GM06990 (cell line): ENCODE results near the gene SYNPO2.
A peak's percentile ranks its signal among the peaks of the same experiment; 100 is the strongest.

Source experiments
- DNase-seq: peaks from one replicate; pipeline ENCODE4 v3.0.0-alpha.2; 2011; ENCODE audit not compliant: insufficient read length; ENCODE audit errors: extremely low read depth
- H3K27me3 ChIP-seq: replicated peaks from 2 replicates; pipeline ENCODE4 v1.6.0; 2011; ENCODE audit warnings: low read length; ENCODE audit not compliant: control insufficient read depth, insufficient read depth
- H3K36me3 ChIP-seq: 2 replicates; pipeline ENCODE4 v1.5.1; 2011; ENCODE audit warnings: low read length; ENCODE audit not compliant: control insufficient read depth, insufficient read depth
- H3K4me3 ChIP-seq: replicated peaks from 2 replicates; pipeline ENCODE4 v1.5.1; 2011; ENCODE audit warnings: low read depth, mild to moderate bottlenecking, control low read depth, low read length
- CTCF ChIP-seq: IDR thresholded peaks from 2 replicates; pipeline ENCODE4 v1.5.1; 2011; ENCODE audit warnings: low read length, control low read depth, mild to moderate bottlenecking, inconsistent platforms; ENCODE audit not compliant: insufficient read depth, poor library complexity, severe bottlenecking

Gene SYNPO2

DNA sequence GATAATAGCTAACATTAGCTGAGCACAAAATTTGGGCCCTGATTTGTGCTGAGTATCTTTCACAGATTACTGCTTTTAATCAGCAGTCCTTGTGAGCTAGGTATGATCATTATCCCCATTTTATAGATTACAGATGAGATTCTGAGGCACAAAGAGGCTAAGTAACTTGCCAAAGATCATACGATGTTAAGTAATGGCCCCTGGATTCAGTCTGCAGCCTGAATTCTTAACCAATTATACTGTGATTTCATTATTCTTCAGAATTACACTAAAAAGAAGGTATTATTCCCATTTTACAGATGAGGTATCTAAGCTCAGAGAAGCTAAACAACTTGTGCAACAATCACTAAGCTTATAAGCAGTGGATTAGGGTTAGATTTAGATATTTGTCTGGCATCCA is 149.1 kb downstream of the SYNPO2 start:
- Histone ChIP-seq H3K4me3 (no peak overlapping the region), H3K27me3 (no peaks in the 10 kb centered on the region), H3K36me3 (no peaks in the 10 kb centered on the region)
- no peak for DNase-seq
- no peak for TF ChIP-seq CTCF

DNA sequence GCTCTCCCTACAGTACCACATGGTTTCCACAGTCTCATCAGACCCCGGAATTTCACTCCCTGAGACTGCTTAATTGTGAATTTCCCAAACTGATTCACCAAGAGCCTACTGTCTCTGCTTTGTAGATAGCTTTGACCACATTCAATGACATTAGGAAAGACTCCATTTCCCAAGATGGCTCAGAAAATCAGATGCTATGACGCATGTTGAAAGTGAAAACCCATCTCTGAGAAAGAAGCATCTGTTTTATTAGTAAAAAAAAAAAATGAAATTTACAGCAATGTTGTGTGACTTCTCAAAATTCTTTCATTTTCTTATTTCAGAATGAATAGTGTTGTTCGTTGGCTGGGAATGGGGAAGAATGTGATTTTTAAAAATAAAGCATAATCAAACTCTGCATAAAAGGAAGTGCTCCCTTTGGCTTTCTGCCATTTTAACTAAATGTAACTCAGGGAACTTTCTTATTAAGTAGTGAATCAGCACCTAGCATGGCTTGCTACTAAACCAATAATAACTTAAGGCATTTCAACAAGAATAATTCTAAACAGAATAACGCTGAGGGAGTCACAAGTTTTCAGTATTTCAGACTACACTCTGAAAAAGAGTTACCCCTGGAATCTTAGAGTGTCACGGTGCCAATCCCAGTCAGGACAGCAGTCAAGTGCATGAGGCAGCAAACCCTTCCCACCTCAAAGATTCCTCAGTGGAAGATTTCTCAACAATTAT is 149.6 kb downstream of the SYNPO2 start:
- H3K36me3 ChIP-seq = no peaks in the 10 kb centered on the region
- TF ChIP-seq CTCF = no peak

DNA sequence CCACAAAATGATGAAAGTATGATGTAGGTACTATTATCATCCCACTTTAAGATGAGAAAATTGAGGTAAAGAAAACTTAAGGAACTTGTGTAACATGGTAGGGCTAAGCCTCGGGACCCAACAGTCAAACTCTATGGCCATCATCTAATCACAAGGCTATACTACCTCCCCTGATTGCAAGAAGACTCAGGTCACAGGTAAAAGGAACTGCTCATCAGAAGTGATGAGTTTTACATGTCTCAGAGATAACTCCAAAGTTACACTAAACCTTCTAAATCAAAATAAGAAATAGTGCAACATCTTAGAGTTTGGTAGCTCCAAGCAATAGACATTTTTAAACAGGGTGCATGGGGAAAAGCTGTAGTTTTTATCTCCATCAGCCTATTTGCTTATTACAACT is 150.5 kb downstream of the SYNPO2 start:
- TF ChIP-seq CTCF = no peak
- H3K27me3 ChIP-seq = no peaks in the 10 kb centered on the region
- H3K36me3 ChIP-seq = no peaks in the 10 kb centered on the region
- no peak overlapping the region for H3K4me3 ChIP-seq
- DNase-seq = no peak

More for the DNA sequence above, 149.6 kb downstream of the SYNPO2 start:
- DNase-seq = peak; percentile 34
- no peak overlapping the region for H3K4me3 ChIP-seq
- H3K27me3 ChIP-seq = no peaks in the 10 kb centered on the region

GRCh38 chr4:119039779-119040178 is 151.1 kb downstream of the SYNPO2 start:
- DNase-seq = no peak
- Histone ChIP-seq H3K36me3 (no peaks in the 10 kb centered on the region), H3K4me3 (no peak overlapping the region), H3K27me3 (no peaks in the 10 kb centered on the region)
- TF ChIP-seq CTCF = peak; percentile 15

DNA sequence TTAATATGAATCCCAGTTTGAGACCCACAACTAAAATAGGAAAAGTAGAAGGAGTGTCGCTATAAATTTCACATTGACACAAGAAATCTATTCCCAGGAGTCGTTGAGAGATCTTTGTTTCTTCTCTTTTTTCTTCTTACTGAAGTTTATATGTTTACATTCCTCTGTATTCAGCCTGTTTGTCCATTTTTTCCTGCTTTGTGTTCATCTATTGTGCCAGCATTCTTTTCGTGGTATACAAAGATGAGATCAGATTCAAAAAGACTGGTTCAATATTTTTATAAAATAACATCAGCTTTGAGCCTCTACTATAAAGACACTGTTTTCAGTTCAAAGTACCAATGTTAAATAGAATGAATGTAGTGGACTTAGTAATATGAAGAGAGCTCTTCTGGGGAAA is 151.6 kb downstream of the SYNPO2 start:
- Histone ChIP-seq H3K36me3 (no peaks in the 10 kb centered on the region), H3K4me3 (no peak overlapping the region), H3K27me3 (no peaks in the 10 kb centered on the region)
- no peak for DNase-seq
- no peak for TF ChIP-seq CTCF

GRCh38 chr4:119040694-119041185 is 152.1 kb downstream of the SYNPO2 start:
- H3K27me3 ChIP-seq = no peaks in the 10 kb centered on the region
- TF ChIP-seq CTCF = no peak
- no peak overlapping the region for H3K4me3 ChIP-seq
- DNase-seq = no peak
- H3K36me3 ChIP-seq = no peaks in the 10 kb centered on the region
